EL (cell line): Measurements from ENCODE around the gene CFTR.

Experiments
- DNase-seq: peaks from one replicate; pipeline ENCODE4 v3.0.0-alpha.2; 2016

CFTR gene

DNA sequence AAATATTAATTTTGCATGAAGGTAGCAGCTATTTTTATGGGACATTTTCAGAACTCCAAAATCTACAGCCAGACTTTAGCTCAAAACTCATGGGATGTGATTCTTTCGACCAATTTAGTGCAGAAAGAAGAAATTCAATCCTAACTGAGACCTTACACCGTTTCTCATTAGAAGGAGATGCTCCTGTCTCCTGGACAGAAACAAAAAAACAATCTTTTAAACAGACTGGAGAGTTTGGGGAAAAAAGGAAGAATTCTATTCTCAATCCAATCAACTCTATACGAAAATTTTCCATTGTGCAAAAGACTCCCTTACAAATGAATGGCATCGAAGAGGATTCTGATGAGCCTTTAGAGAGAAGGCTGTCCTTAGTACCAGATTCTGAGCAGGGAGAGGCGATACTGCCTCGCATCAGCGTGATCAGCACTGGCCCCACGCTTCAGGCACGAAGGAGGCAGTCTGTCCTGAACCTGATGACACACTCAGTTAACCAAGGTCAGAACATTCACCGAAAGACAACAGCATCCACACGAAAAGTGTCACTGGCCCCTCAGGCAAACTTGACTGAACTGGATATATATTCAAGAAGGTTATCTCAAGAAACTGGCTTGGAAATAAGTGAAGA is 112.3 kb downstream of the CFTR start:
- DNase-seq = no peak

GRCh38 chr7:117596134-117596533 is 116.3 kb downstream of the CFTR start:
- DNase-seq = no peak

DNA sequence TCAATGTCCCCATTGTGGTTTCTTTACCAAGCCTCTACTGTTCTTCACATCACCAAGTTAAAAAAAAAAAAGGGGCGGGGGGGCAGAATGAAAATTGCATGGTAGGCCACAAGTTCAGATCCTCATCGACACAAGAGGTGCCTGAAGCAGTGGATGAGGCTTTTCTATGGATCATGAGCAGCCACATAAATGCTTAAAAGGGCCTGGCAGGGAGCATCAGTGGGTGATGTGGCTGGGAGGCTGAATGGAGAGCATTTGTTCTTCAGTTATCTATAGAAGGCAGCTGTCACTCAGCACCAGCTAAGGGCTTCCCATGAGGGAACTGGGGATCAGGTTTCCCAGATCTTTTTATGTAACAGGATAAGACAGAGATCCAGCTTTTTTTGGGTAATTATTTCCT is 117.9 kb downstream of the CFTR start:
- DNase-seq = no peak

GRCh38 chr7:117600911-117601310 is 121.1 kb downstream of the CFTR start:
- no peak for DNase-seq

GRCh38 chr7:117603627-117604026 is 123.8 kb downstream of the CFTR start:
- no peak for DNase-seq

DNA sequence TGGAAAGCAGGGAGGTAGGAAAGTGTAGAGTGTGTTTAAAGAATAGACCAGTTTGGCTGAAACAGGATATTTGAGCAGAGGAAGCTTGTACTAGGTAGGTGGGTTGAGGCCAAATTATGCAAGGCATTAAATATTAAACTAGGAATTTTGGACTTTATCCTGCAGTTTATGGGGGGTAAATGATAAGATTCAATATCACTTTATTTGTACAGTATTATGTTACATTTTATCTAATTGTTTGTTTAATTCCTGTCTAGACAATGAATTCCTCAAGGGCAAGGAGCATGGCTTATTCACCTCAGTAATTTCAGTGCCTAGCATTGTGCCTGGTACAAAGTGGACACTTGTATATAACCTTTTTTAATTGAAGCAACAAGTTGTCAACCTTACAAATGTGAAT is 125.9 kb downstream of the CFTR start:
- DNase-seq = no peak

DNA sequence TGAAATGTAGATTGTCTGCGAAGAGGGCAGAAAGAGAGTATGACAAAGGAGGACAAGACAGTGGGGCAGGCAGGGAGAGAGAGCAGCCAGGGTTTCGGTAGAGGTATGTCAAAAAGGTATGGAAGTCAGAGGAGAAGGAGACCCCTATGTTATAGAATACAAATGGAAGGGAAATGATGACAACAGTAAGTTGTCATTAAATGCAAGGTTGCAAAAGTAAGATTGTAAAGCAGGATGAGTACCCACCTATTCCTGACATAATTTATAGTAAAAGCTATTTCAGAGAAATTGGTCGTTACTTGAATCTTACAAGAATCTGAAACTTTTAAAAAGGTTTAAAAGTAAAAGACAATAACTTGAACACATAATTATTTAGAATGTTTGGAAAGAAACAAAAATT is 126.3 kb downstream of the CFTR start:
- DNase-seq = no peak

DNA sequence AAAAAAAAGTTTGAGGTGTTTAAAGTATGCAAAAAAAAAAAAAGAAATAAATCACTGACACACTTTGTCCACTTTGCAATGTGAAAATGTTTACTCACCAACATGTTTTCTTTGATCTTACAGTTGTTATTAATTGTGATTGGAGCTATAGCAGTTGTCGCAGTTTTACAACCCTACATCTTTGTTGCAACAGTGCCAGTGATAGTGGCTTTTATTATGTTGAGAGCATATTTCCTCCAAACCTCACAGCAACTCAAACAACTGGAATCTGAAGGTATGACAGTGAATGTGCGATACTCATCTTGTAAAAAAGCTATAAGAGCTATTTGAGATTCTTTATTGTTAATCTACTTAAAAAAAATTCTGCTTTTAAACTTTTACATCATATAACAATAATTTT is 130.6 kb downstream of the CFTR start:
- no peak for DNase-seq

DNA sequence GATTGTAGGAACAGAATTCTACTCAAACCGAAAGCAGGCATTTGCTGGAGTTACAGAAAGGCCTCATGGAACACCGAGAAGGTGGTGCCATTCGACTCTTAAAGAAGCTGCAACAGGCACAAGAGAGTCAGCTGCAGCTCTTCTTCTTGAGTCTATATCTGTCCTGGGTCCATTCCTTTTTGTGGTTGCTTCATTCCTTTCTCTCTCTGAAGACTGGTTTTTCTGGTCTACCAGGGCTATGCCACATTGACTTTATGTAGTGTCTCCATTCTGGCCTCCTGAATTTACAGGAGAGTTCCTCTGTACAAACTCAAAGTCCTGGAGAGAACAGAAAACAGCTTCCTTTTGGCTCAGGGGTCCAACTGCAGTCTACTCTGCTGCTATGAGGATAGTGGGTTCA is 132.8 kb downstream of the CFTR start:
- no peak for DNase-seq

GRCh38 chr7:117616694-117617093 is 136.9 kb downstream of the CFTR start:
- DNase-seq = no peak

DNA sequence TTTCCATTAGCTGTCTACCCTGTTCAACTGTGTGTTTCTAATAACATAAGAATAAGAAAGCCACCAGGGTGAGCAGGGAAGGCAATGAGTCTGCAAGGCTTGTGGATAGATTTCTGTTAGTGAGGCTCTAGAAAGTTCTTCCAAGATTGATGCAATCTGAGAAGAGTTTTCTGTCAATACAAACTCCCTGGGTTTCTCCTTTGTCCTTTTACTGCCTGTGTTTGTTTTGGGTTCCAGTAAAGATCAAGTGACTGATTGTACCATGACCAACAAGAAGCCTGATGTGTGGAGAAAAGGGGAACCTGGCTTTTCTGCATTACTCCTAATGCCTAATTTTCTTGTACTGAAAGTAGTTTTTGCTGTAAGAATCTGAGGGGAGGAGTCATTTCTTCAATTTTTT is 139.9 kb downstream of the CFTR start:
- DNase-seq = no peak

GRCh38 chr7:117621075-117621618 is 141.3 kb downstream of the CFTR start:
- no peak for DNase-seq

GRCh38 chr7:117623606-117624005 is 143.8 kb downstream of the CFTR start:
- DNase-seq = no peak

DNA sequence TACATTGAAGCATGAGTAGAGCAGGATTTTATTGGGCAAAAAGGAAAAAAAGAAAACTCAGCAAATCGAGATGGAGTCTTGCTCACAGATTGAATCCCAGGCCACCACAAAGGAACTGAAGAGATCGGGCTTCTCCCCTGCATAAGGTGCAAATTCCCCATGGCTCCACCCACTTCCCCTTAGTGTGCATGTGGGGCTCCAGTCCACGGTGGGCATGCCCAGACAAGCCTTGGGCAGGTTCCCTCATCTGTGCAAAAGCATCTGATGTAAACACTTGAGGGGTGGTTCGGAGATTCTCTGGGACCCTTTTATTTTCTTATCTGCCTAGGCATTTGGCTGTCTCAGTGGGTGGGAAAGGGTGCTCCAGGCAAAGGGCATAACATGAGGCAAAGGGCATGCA is 150.7 kb downstream of the CFTR start:
- no peak for DNase-seq

GRCh38 chr7:117630907-117631564 is 151.2 kb downstream of the CFTR start:
- DNase-seq = no peak

GRCh38 chr7:117631652-117632051 is 151.8 kb downstream of the CFTR start:
- no peak for DNase-seq

GRCh38 chr7:117637937-117638336 is 158.1 kb downstream of the CFTR start:
- no peak for DNase-seq

GRCh38 chr7:117639966-117640365 is 160.1 kb downstream of the CFTR start:
- no peak for DNase-seq

DNA sequence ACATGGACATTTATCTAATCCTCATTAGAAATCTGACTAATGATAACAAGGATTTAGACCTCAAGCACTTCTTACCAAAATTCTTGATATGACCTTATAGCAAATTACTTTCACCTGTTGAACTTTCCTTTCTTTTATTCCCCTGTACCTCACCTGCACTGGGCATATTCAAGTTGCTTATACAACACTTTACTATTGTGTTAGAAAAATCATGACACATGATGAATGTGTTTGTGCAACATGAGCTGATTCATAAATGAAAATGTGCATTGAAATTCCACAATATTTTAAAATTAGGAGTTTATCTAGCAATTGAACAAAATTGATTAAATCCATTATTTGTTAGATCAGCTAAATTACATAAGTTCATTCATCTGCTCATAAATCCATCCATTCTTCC is 160.6 kb downstream of the CFTR start:
- DNase-seq = no peak

- DNase-seq = peak; percentile 46
Observed at GRCh38 chr7:117645481-117646165, 165.8 kb downstream of the CFTR start.

- no peak for DNase-seq
Observed at GRCh38 chr7:117648203-117648866, 168.5 kb downstream of the CFTR start.

- no peak for DNase-seq
Observed at GRCh38 chr7:117652943-117653680, 173.3 kb downstream of the CFTR start.

DNA sequence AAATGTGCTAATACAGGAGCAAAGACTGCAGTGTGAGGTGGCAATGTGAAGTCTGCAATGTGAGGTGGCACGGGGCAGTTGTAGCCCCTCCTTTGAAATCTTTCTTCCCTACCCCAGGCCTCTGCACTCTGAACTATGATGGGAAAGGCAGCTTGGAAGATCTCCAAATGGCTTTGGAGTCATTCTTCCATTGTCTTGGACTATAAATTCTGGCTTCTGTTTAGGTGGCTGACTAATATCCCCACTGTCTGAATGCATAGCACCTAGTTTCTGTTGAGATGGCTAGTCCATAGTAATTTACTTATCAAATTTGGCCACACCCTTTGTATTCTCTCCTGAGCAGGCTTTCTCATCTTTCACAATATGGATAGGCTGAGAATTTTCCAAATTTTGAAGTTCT is 175.0 kb downstream of the CFTR start:
- no peak for DNase-seq
